ENCODE measurements around the gene KDM4C. TPM values are rescaled to one million over a fixed set of nuclear protein-coding genes. Genes with fewer than 3 reads are reported as not detected.

The KDM4C gene
- total and polyA plus RNA-seq, 2 of the 4 experiments (the other 2 are of a cell fraction), result 11.8 to 23.8 TPM

DNA sequence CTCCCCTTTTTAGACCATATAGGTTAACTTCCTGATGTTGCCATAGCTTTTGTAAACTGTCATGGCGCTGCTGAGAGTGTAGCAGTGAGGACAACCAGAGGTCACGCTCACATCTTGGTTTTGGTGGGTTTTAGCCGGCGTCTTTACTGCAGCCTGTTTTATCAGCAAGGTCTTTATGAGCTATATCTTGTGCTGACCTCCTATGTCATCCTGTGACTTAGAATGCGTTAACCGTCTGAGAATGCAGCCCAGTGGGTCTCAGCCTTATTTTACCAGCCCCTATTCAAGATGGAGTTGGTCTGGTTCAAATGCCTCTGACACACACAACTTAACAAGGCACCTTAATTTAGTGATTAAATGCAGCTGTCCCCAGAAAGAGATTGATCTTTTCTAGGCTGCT lies 23.9 kb upstream of the KDM4C start:
- Histone ChIP-seq H4K20me1 (ENCODE audit: insufficient read depth, low read length) (no peaks in the 10 kb centered on the region), H2AFZ (replicated peaks; ENCODE audit: low read length, poor library complexity) (no peak overlapping the region), H3K36me3 (ENCODE audit: control insufficient read depth, insufficient read depth, low read length) (no peaks in the 10 kb centered on the region), H4K8ac (ENCODE audit: low read depth in 2 of 2, low read length in 2 of 2) (no peak overlapping the region), H3K56ac (ENCODE audit: extremely low read depth, insufficient read depth, low read length) (no peak overlapping the region), H2BK120ac (ENCODE audit: low read depth, low read length) (no peak overlapping the region), H3K79me1 (ENCODE audit: low read depth in 1 of 2, low read length in 2 of 2) (no peaks in the 10 kb centered on the region), H3K18ac (ENCODE audit: low read depth, low read length) (no peak overlapping the region), H4K5ac (ENCODE audit: low read depth, low read length) (no peak overlapping the region), H2AK9ac (replicated peaks; ENCODE audit: low read depth, low read length, poor library complexity) (no peak overlapping the region), H3K9me3 (ENCODE audit: control insufficient read depth, insufficient read depth, low read length) (no peaks in the 10 kb centered on the region), H2BK15ac (ENCODE audit: low read depth, low read length) (no peak overlapping the region), H2BK20ac (ENCODE audit: low read depth, low read length) (no peak overlapping the region), H3K4me1 (ENCODE audit: control insufficient read depth, insufficient read depth, low read length) (no peaks in the 10 kb centered on the region), H3K23ac (ENCODE audit: low read depth, low read length) (no peak overlapping the region), H2BK5ac (ENCODE audit: low read depth, low read length, poor library complexity, severe bottlenecking) (no peak overlapping the region), H2AK5ac (ENCODE audit: low read depth, low read length) (no peak overlapping the region), H3K4ac (ENCODE audit: low read depth, low read length) (no peak overlapping the region), H4K91ac (ENCODE audit: insufficient read depth, low read depth, low read length) (no peak overlapping the region), H3K27me3 (ENCODE audit: control insufficient read depth, insufficient read depth, low read length) (peaks cover 2% of the 10 kb centered on the region; the same call in 1 of the 2 replicates), H3K4me3 (ENCODE audit: insufficient read depth, low read depth, low read length) (no peak overlapping the region), H3K27ac (ENCODE audit: insufficient read depth, low read length) (no peak overlapping the region), H3K9me1 (ENCODE audit: insufficient read depth, low read length) (no peaks in the 10 kb centered on the region), H3K4me2 (ENCODE audit: low read depth, low read length) (no peak overlapping the region), H3K14ac (replicated peaks; ENCODE audit: low read depth, low read length) (no peak overlapping the region), H3K9ac (ENCODE audit: low read depth, low read length) (no peak overlapping the region)
- intact Hi-C loops (cut with micrococcal nuclease) (no loop called here), in situ Hi-C loops (cut with MboI; ENCODE audit: low sequenced_read_pairs) (loop anchor here (10.0 kb wide), 1 partner anchor 149 kb away; no protein-coding TSS in a partner anchor), dilution Hi-C loops (cut with HindIII; ENCODE audit: low sequenced_read_pairs, unreplicated experiment) (no loop called here)
- DNase-seq, result no peak
- TF ChIP-seq MXI1 (IDR thresholded peaks at IDR 0.05; ENCODE audit: borderline replicate concordance, low read depth, low read length), result no peak
- TF ChIP-seq FOS (IDR thresholded peaks at IDR 0.05; ENCODE audit: low read depth, low read length), result no peak
- TF ChIP-seq CEBPB (IDR thresholded peaks at IDR 0.05; ENCODE audit: low read depth, low read length), result no peak
- TF ChIP-seq, protein P1, sequence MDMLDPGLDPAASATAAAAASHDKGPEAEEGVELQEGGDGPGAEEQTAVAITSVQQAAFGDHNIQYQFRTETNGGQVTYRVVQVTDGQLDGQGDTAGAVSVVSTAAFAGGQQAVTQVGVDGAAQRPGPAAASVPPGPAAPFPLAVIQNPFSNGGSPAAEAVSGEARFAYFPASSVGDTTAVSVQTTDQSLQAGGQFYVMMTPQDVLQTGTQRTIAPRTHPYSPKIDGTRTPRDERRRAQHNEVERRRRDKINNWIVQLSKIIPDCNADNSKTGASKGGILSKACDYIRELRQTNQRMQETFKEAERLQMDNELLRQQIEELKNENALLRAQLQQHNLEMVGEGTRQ (IDR thresholded peaks at IDR 0.05; ENCODE audit: low read depth, low read length), result no peak
- no peak for TF ChIP-seq NFE2L2 (IDR thresholded peaks at IDR 0.05; ENCODE audit: low read depth, low read length)
- no peak for TF ChIP-seq BHLHE40 (IDR thresholded peaks at IDR 0.05; ENCODE audit: low read depth, low read length)
- no peak for TF ChIP-seq SMC3 (IDR thresholded peaks at IDR 0.05; ENCODE audit: low read depth, low read length)
- TF ChIP-seq POLR2A (IDR thresholded peaks at IDR 0.05; ENCODE audit: low read depth, low read length), result no peak
- no peak for TF ChIP-seq RFX5 (IDR thresholded peaks at IDR 0.05; ENCODE audit: low read depth, low read length)
- TF ChIP-seq RCOR1 (IDR thresholded peaks at IDR 0.05; ENCODE audit: insufficient replicate concordance, low read length), result no peak
- no CpG with 5 or more reads among the region's 6 CpGs for WGBS, 2 experiments (ENCODE audit: extremely low coverage in 2 of 2, insufficient read length in 1 of 2)
- CTCF ChIA-PET, result no interaction called here
- POLR2A ChIA-PET (ENCODE audit: unreplicated experiment), result no interaction called here
- ATAC-seq (ENCODE audit: low read depth), result no peak
- no TSS peak for BruUV-seq (replicated peaks)
